ENCODE results near the gene PAPLN.
"Not testable (repeated sequence)": the region's sequence is repeated elsewhere in the genome, so short reads cannot be mapped to it uniquely, and the experiment has no call there.

PAPLN gene, protein sequence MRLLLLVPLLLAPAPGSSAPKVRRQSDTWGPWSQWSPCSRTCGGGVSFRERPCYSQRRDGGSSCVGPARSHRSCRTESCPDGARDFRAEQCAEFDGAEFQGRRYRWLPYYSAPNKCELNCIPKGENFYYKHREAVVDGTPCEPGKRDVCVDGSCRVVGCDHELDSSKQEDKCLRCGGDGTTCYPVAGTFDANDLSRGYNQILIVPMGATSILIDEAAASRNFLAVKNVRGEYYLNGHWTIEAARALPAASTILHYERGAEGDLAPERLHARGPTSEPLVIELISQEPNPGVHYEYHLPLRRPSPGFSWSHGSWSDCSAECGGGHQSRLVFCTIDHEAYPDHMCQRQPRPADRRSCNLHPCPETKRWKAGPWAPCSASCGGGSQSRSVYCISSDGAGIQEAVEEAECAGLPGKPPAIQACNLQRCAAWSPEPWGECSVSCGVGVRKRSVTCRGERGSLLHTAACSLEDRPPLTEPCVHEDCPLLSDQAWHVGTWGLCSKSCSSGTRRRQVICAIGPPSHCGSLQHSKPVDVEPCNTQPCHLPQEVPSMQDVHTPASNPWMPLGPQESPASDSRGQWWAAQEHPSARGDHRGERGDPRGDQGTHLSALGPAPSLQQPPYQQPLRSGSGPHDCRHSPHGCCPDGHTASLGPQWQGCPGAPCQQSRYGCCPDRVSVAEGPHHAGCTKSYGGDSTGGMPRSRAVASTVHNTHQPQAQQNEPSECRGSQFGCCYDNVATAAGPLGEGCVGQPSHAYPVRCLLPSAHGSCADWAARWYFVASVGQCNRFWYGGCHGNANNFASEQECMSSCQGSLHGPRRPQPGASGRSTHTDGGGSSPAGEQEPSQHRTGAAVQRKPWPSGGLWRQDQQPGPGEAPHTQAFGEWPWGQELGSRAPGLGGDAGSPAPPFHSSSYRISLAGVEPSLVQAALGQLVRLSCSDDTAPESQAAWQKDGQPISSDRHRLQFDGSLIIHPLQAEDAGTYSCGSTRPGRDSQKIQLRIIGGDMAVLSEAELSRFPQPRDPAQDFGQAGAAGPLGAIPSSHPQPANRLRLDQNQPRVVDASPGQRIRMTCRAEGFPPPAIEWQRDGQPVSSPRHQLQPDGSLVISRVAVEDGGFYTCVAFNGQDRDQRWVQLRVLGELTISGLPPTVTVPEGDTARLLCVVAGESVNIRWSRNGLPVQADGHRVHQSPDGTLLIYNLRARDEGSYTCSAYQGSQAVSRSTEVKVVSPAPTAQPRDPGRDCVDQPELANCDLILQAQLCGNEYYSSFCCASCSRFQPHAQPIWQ

DNA sequence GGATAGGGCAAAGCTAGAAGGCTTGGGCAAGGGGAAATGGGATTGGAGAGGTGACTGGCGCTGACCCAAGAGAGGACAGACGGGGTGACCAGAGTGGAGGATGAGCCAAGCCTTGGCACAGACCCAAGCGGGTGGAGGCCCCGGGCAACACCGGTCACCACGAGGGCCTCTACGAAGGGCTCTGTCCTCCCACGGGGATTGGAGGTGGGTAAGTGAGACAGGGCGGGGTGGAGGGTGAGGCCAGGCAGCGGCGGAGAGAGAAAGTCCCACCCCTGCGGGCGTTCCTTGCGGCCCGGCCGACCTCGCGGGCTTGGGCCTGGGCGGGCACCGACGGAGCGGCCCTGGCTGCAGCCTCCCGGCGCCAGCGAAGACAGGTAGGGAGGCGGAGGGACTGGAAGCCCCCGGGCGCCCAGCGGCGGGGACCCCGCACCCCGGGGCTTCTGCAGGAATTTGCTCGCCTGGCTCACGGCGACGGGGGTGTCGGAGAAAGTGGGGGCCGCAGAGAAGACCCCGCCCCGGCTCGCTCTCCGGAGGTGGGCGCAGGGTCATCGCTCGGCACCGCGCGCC, at the start of gene PAPLN:
PAPLN (plus strand) TSS at position 288 of the 567 bp plus-strand sequence. CDS start 2,273 bp downstream, outside the sequence.
- no peak for DNase-seq (ENCODE audit: low read depth in 2 of 2)

DNA sequence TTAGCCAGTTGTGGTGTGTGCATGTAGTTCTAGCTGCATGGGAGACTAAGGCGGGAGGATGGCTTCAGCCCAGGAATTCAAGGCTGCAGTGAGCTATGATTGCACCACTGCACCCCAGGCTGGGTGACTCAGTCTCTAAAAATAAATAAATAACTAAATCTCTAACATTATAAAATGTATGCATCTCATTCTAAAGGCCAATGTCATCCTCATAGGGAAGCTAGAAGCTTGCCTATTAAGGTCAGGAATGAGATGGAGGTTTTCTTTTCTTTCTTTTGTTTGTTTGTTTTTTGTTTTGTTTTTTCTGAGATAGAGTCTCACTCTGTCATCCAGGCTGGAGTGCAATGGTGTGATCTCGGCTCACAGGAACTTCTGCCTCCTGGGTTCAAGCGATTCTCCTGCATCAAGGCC, 48.8 kb upstream of the PAPLN start:
- DNase-seq (ENCODE audit: low read depth in 2 of 2) = no peak

- no peak for DNase-seq (ENCODE audit: low read depth in 2 of 2)
These were observed 47.7 kb upstream of the PAPLN start for GRCh38 chr14:73189651-73190050.

- DNase-seq (ENCODE audit: low read depth in 2 of 2) = no peak
These were observed 45.9 kb upstream of the PAPLN start for GRCh38 chr14:73191441-73191840.

GRCh38 chr14:73194306-73194705, 43.0 kb upstream of the PAPLN start:
- DNase-seq (ENCODE audit: low read depth in 2 of 2) = not testable (repeated sequence)

- DNase-seq (ENCODE audit: low read depth in 2 of 2) = no peak
These were observed 39.1 kb upstream of the PAPLN start for GRCh38 chr14:73198253-73198652.

DNA sequence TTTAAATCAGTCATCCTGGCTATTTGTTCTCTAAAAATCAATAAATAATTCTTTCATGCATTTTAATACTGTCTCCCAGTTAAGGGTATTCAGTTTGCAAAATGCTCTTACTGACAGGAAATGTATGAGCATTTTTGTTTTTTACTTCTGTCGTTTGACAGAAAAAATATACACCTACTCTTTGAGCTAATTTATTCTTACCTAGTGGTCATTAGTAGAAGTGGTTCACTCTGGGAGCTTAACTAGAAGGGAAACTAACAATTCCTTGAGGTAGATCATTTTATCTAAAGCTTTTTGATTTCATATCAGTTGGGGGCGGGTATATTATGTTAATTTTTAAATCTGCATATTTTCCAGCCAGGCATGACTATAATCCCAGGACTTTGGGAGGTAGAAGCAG, 33.8 kb upstream of the PAPLN start:
- no peak for DNase-seq (ENCODE audit: low read depth in 2 of 2)

GRCh38 chr14:73207615-73208014, 29.7 kb upstream of the PAPLN start:
- DNase-seq (ENCODE audit: low read depth in 2 of 2) = no peak

DNA sequence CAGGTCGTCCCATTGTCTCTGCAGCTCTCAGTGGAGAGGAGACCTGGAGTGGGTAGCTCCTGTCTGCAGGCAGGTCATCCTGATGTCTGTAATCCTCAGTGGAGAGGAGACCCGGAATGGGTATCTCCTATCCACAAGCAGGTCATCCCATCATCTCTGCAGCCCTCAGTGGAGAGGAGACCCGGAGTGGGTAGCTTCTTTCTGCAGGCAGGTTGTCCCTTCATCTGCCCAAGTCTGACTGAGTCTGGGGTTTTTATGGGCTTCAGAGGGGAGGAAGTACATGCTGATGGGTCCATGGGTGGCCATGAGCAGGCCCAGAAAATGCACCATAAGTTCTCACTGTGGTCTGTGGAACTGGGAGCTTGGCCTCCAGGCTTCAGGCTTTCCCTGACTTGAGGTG, 28.9 kb upstream of the PAPLN start:
- DNase-seq (ENCODE audit: low read depth in 2 of 2) = no peak

GRCh38 chr14:73208846-73209245, 28.5 kb upstream of the PAPLN start:
- no peak for DNase-seq (ENCODE audit: low read depth in 2 of 2)

DNA sequence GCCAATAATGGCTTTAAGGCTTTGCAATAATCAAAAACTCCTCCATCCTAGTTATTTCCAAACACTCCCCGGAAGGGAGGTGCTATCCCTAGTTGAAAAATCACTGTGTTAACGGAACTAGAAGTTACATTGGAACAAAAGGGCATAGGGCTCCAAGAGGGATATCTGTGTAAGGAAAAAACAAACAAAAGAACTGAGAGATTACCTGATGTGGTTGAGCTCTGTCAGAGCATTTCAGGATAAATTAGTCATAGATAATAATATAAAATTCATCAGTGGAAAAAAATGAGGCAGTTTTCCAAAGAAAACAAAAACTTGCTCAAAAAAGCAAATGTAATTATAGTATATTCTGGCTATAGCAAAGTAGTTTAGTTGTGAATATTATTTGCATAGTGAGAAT, 27.4 kb upstream of the PAPLN start:
- DNase-seq (ENCODE audit: low read depth in 2 of 2) = no peak

DNA sequence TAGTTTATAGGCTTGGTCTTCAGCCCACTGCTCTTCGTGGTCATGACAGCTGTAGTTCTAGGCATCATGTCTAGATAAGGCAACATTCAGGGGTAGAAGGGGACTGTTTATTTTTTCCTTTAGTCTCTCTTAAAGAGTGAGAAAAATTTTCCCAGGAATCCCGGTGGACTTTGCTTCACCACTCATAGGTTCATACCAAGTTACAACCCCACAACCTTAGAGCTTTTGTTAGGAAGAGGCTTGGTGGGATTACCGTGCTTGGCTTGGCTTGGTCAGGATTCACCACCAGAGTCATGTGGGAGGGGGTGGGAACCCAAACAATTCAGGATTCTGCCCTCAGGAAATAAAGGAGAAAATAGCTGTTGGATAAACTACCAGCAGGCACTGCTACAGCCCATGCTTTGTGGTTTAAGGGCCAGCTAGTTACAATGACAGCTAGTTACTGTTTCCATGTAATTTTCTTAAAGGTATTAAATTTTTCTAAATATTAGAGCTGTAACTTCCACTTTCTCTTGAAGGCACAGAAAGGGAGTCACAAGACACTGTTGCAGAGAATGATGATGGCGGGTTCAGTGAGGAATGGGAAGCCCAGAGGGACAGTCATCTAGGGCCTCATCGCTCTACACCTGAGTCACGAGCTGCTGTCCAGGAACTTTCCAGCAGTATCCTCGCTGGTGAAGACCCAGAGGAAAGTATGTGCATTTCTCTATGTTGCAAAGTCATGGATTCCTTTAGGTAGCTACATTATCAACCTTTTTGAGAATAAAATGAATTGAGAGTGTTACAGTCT, 25.9 kb upstream of the PAPLN start:
- no peak for DNase-seq (ENCODE audit: low read depth in 2 of 2)

DNA sequence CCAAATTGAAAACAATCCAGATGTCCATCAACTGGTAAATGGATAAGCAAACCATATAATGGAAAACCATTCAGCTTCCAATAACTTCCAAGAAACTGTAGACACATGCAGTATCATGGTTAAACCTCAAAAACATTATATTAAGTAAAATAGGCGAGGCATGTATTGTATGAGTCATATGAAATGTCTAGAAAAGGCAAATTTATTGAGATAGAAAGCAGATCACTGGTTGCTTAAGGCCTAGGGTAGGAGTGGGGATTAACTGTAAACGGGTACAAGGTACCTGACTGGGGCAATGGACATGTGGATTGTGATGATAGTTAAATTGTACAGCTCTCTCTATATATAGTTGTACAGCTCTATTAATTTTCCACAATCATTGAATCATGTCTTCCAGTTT, 21.3 kb upstream of the PAPLN start:
- no peak for DNase-seq (ENCODE audit: low read depth in 2 of 2)

DNA sequence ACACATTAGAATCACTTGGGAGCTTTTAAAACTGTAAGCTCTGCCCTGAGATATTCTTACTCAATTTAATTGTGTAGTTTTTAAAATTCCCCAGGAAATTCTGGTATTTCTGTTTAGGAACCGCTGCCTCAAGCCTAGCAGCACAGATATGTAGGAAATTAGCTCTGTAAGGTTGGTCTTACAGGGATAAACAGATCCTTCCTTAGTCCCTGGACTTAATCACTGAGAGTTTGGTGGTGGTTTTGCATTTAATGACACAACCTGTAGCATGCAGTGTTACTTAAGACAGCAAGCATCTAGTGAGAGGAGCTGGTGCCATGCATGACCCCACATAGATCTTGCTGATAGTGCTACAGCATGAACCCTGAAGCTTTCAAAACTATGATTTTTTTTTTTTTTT, 19.9 kb upstream of the PAPLN start:
- no peak for DNase-seq (ENCODE audit: low read depth in 2 of 2)

GRCh38 chr14:73220061-73220460, 17.2 kb upstream of the PAPLN start:
- no peak for DNase-seq (ENCODE audit: low read depth in 2 of 2)

- no peak for DNase-seq (ENCODE audit: low read depth in 2 of 2)
These were observed 16.7 kb upstream of the PAPLN start for GRCh38 chr14:73220634-73221033.

DNA sequence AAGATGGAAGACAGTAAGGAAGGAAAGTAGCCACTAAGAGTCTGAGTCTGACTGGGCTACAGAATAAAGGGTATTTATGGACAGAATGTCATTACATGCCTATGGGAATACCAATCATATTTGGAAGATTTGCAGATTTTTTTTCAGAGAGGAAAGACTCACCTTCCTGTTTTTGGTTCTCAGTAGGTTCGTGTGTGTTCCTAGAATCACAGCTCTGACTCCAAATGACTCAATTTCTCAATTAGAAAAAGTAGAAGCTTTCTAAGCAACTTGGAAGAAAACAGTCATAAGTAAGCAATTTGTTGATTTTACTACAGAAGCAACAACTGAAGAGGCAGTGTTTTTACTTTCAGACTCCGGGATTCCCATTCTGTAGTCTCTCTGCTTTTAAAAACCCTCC, 15.4 kb upstream of the PAPLN start:
- DNase-seq (ENCODE audit: low read depth in 2 of 2) = no peak

GRCh38 chr14:73223049-73223448, 14.3 kb upstream of the PAPLN start:
- DNase-seq (ENCODE audit: low read depth in 2 of 2) = no peak

DNA sequence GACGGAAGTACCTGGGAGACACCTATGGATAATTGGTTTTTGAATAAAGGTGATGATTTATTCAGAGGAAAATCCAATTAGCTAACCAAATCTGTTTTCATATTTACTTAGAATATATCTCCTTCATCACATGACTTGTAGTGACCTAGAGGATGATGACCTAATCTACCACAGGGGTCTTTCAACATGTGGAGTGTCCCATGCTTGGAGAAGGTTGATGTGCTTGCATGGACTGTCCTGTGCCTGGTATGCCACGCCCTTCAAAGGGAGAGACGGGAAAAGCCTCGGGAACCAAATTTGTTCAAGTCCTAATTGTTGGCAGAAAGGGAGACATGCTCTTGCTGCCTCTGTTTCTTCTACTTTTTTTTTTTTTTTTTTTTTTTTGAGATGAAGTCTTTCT, 11.8 kb upstream of the PAPLN start:
- DNase-seq (ENCODE audit: low read depth in 2 of 2) = no peak

- DNase-seq (ENCODE audit: low read depth in 2 of 2) = no peak
These were observed 9.2 kb upstream of the PAPLN start for GRCh38 chr14:73227812-73228781.

All from stimulated activated CD8-positive, alpha-beta memory T cell treated with anti-CD3 and anti-CD28 coated beads, Interleukin-15, amount 100 ng/mL, for 4 hours (primary cell).